Activated naive CD8-positive, alpha-beta T cell treated with anti-CD3 and anti-CD28 coated beads for 36 hours (primary cell): Measurements from ENCODE around the gene OR6C1. TPM values are rescaled to one million over a fixed set of nuclear protein-coding genes. Genes with fewer than 3 reads are reported as not detected.
"Not testable (repeated sequence)": the region's sequence is repeated elsewhere in the genome, so short reads cannot be mapped to it uniquely, and the experiment has no call there.

Experiments used
- DNase-seq: peaks from one replicate; pipeline ENCODE4 v3.0.0; 2021
- H3K27ac Mint-ChIP-seq: one replicate; pipeline ENCODE4 v1.8.0; 2022; ENCODE audit warnings: mild to moderate bottlenecking, moderate library complexity, mixed read lengths
- H3K27me3 Mint-ChIP-seq: one replicate; pipeline ENCODE4 v1.8.0; 2022; ENCODE audit warnings: mild to moderate bottlenecking, mixed read lengths
- H3K36me3 Mint-ChIP-seq: one replicate; pipeline ENCODE4 v1.8.0; 2021; ENCODE audit warnings: mild to moderate bottlenecking, mixed read lengths
- H3K4me1 Mint-ChIP-seq: one replicate; pipeline ENCODE4 v1.8.0; 2021; ENCODE audit warnings: mixed read lengths
- H3K4me3 Mint-ChIP-seq: one replicate; pipeline ENCODE4 v1.8.0; 2022; ENCODE audit warnings: mild to moderate bottlenecking, moderate library complexity, mixed read lengths
- H3K9me3 Mint-ChIP-seq: one replicate; pipeline ENCODE4 v1.8.0; 2022; ENCODE audit warnings: mixed read lengths
- total RNA-seq, 2 experiments: library from RNA; stranded (reverse); gene quantifications; one replicate each; pipeline ENCODE4 v1.2.3, GENCODE V29; 2021

The OR6C1 gene
- total RNA-seq = not detected

DNA sequence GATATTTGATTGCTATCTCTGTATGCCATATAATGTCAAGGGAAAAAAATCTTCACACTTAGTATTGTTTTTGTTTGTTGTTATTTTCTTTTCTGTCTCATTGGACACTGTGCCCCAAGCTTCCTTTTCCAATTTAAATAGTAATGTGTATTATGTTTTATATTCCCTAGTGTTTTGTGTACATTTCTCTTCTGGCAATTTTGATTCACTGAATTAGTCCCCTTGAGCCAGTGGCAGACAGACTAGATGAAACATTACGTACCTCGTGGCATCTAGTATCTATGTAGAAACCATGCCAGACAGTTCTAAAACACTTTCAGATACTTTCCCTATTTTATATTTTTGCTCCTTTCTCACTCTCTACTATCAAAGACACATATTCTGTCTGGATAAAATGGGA, at the start of gene OR6C1:
TSS of gene OR6C1 (plus strand) at position 301 of the 400 bp plus-strand sequence. CDS start 6,257 bp downstream, outside the sequence.
- H3K27me3 Mint-ChIP-seq = peaks cover 22% of the 10 kb centered on the region
- no peaks in the 10 kb centered on the region for H3K36me3 Mint-ChIP-seq
- H3K9me3 Mint-ChIP-seq = peaks cover under 1% of the 10 kb centered on the region
- no peaks in the 10 kb centered on the region for H3K4me1 Mint-ChIP-seq
- no peak within 1 kb of the TSS for H3K27ac Mint-ChIP-seq
- DNase-seq = no peak
- H3K4me3 Mint-ChIP-seq = no peak within 1 kb of the TSS

GRCh38 chr12:55280991-55281390, 33.2 kb upstream of the OR6C1 start:
- H3K27ac Mint-ChIP-seq = no peak overlapping the region
- no peak overlapping the region for H3K4me3 Mint-ChIP-seq
- H3K36me3 Mint-ChIP-seq = no peaks in the 10 kb centered on the region
- no peaks in the 10 kb centered on the region for H3K4me1 Mint-ChIP-seq
- peaks cover 50% of the 10 kb centered on the region for H3K27me3 Mint-ChIP-seq
- no peak for DNase-seq
- no peaks in the 10 kb centered on the region for H3K9me3 Mint-ChIP-seq

- no peaks in the 10 kb centered on the region for H3K36me3 Mint-ChIP-seq
- H3K4me3 Mint-ChIP-seq = no peak overlapping the region
- H3K9me3 Mint-ChIP-seq = no peaks in the 10 kb centered on the region
- H3K4me1 Mint-ChIP-seq = no peaks in the 10 kb centered on the region
- no peak for DNase-seq
- peaks cover 29% of the 10 kb centered on the region for H3K27me3 Mint-ChIP-seq
- H3K27ac Mint-ChIP-seq = no peak overlapping the region
These were observed 24.1 kb upstream of the OR6C1 start for GRCh38 chr12:55289999-55290398.

GRCh38 chr12:55296469-55296868, 17.7 kb upstream of the OR6C1 start, which contains the start of gene OR6C6:
Gene OR6C6 (minus strand): TSS chr12:55296569. CDS start chr12:55295232, 1,337 bp downstream.
- no peaks in the 10 kb centered on the region for H3K36me3 Mint-ChIP-seq
- no peak within 1 kb of the TSS for H3K4me3 Mint-ChIP-seq
- no peak for DNase-seq
- no peak within 1 kb of the TSS for H3K27ac Mint-ChIP-seq
- H3K27me3 Mint-ChIP-seq = peaks cover 36% of the 10 kb centered on the region
- no peaks in the 10 kb centered on the region for H3K4me1 Mint-ChIP-seq
- H3K9me3 Mint-ChIP-seq = no peaks in the 10 kb centered on the region

- H3K4me3 Mint-ChIP-seq = no peak overlapping the region
- H3K4me1 Mint-ChIP-seq = no peaks in the 10 kb centered on the region
- H3K36me3 Mint-ChIP-seq = no peaks in the 10 kb centered on the region
- no peak overlapping the region for H3K27ac Mint-ChIP-seq
- peaks cover 2% of the 10 kb centered on the region for H3K9me3 Mint-ChIP-seq
- no peak for DNase-seq
- peaks cover 20% of the 10 kb centered on the region for H3K27me3 Mint-ChIP-seq
These were observed 6.1 kb downstream of the OR6C1 start for GRCh38 chr12:55320201-55320600.

- H3K4me1 Mint-ChIP-seq, H3K27ac Mint-ChIP-seq, H3K27me3 Mint-ChIP-seq, DNase-seq, H3K36me3 Mint-ChIP-seq, H3K4me3 Mint-ChIP-seq, H3K9me3 Mint-ChIP-seq: not testable (repeated sequence)
These were observed 11.7 kb downstream of the OR6C1 start for GRCh38 chr12:55325801-55326200.

DNA sequence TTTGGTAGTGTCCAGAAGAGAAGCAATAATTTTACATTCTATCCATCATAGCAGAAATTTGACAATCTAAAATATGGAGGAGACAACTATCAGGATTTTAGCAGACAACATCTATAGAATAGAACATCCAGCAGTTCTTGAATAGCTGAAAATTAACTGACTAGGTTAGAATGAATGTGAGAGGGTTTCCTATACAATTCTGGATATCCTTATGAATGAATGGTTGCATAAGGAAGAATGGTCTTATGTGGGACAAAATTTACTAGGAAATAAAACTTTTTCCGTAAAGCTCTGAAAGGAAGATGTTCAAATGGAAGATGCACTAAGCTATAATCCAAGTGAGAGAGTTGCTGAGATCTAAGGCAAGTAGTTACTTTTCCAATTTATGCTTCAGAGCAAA, 16.3 kb downstream of the OR6C1 start, which contains the start of gene OR6C3:
TSS of gene OR6C3 (plus strand) at position 301 of the 400 bp plus-strand sequence. CDS start 955 bp downstream, outside the sequence.
- H3K9me3 Mint-ChIP-seq = no peaks in the 10 kb centered on the region
- H3K4me3 Mint-ChIP-seq = no peak within 1 kb of the TSS
- no peaks in the 10 kb centered on the region for H3K4me1 Mint-ChIP-seq
- no peak within 1 kb of the TSS for H3K27ac Mint-ChIP-seq
- H3K27me3 Mint-ChIP-seq = peaks cover 19% of the 10 kb centered on the region
- no peak for DNase-seq
- H3K36me3 Mint-ChIP-seq = no peaks in the 10 kb centered on the region

- no peak overlapping the region for H3K4me3 Mint-ChIP-seq
- DNase-seq = no peak
- no peaks in the 10 kb centered on the region for H3K4me1 Mint-ChIP-seq
- no peak overlapping the region for H3K27ac Mint-ChIP-seq
- no peaks in the 10 kb centered on the region for H3K36me3 Mint-ChIP-seq
- no peaks in the 10 kb centered on the region for H3K9me3 Mint-ChIP-seq
- H3K27me3 Mint-ChIP-seq = peaks cover 27% of the 10 kb centered on the region
These were observed 21.9 kb downstream of the OR6C1 start for GRCh38 chr12:55336002-55336401.

DNA sequence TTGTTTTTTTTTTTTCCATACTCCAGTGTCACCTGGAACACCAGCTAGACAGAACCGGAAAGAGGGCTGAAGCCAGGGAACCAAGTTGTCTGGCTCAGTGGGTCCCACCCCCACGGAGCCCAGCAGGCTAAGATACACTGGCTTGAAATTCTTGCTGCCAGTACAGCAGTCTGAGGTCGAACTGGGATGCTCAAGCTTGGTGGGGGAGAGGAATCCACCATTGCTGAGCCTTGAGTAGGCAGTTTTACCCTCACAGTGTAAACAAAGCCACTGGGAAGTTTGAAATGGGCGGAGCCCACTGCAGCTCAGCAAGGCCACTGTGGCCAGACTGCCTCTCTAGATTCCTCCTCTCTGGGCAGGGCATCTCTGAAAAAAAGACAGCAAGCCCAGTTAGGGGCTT, 41.2 kb downstream of the OR6C1 start:
- H3K4me1 Mint-ChIP-seq, DNase-seq, H3K36me3 Mint-ChIP-seq, H3K4me3 Mint-ChIP-seq, H3K9me3 Mint-ChIP-seq, H3K27ac Mint-ChIP-seq: not testable (repeated sequence)
- H3K27me3 Mint-ChIP-seq = peaks cover 42% of the 10 kb centered on the region

DNA sequence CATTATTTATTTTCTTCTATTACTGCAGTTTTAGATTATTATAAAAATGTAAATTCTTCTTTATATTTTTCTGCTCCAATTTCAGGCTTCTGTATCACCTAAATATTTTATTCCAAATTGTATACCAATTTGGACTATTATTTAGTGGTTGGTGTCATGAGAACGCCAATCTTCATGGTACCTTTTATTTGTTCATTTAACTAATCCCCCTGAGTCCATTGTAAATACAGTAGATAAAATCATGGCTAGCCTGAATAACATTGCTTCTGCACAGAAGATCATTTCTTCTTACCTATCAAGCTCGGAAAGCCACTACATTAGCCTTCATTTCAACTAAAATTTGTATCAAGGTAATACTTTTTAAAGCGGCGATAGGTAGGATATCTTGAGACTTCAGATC, 48.5 kb downstream of the OR6C1 start, which contains the start of gene OR6C75:
TSS of gene OR6C75 (plus strand) at position 301 of the 400 bp plus-strand sequence. CDS start 2,136 bp downstream, outside the sequence.
- H3K27me3 Mint-ChIP-seq = peaks cover 29% of the 10 kb centered on the region
- no peak for DNase-seq
- no peak within 1 kb of the TSS for H3K27ac Mint-ChIP-seq
- no peaks in the 10 kb centered on the region for H3K9me3 Mint-ChIP-seq
- H3K36me3 Mint-ChIP-seq = no peaks in the 10 kb centered on the region
- no peaks in the 10 kb centered on the region for H3K4me1 Mint-ChIP-seq
- H3K4me3 Mint-ChIP-seq = no peak within 1 kb of the TSS

DNA sequence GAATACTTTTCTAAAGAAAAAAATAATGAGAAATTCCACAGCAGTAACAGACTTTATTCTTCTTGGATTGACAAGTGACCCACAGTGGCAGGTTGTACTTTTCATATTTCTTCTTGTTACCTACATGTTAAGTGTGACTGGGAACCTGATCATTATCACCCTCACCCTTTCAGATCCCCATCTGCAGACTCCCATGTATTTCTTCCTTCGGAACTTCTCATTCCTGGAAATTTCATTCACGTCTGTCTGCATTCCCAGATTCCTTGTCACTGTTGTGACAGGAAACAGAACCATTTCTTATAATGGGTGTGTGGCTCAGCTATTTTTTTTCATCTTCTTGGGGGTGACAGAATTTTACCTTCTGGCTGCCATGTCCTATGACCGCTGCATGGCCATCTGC, 50.9 kb downstream of the OR6C1 start:
- Mint-ChIP-seq H3K27ac (no peak overlapping the region), H3K9me3 (no peaks in the 10 kb centered on the region), H3K4me3 (no peak overlapping the region), H3K27me3 (peaks cover 28% of the 10 kb centered on the region), H3K36me3 (no peaks in the 10 kb centered on the region), H3K4me1 (no peaks in the 10 kb centered on the region)
- no peak for DNase-seq

Other genes with a start within 250 kb of the OR6C1 start
- not detected for gene OR9K2, start 187.9 kb upstream of the OR6C1 start, total RNA-seq
- gene OR10A7, start 93.3 kb upstream of the OR6C1 start, total RNA-seq = not detected
- gene OR6C74, start 69.7 kb upstream of the OR6C1 start, total RNA-seq = not detected
- gene OR6C6, start 17.8 kb upstream of the OR6C1 start, total RNA-seq = not detected
- gene OR6C3, start 16.4 kb downstream of the OR6C1 start, total RNA-seq = not detected
- not detected for gene OR6C75, start 48.6 kb downstream of the OR6C1 start, total RNA-seq
- not detected for gene OR6C65, start 86.2 kb downstream of the OR6C1 start, total RNA-seq
- not detected for gene OR6C76, start 111.9 kb downstream of the OR6C1 start, total RNA-seq
- not detected for gene OR6C2, start 129.7 kb downstream of the OR6C1 start, total RNA-seq
- not detected for gene OR6C70, start 155.8 kb downstream of the OR6C1 start, total RNA-seq
- gene OR6C68, start 178.0 kb downstream of the OR6C1 start, total RNA-seq = not detected
- gene OR6C4, start 235.3 kb downstream of the OR6C1 start, total RNA-seq = not detected